ENCODE results near the gene PLCL2. TPM values are rescaled to one million over a fixed set of nuclear protein-coding genes. Genes with fewer than 3 reads are reported as not detected.
"Not testable (repeated sequence)": the region's sequence is repeated elsewhere in the genome, so short reads cannot be mapped to it uniquely, and the experiment has no call there.

The PLCL2 gene
- total RNA-seq, 2 donors from 2014 or later = 5.3 to 14.5 TPM

DNA sequence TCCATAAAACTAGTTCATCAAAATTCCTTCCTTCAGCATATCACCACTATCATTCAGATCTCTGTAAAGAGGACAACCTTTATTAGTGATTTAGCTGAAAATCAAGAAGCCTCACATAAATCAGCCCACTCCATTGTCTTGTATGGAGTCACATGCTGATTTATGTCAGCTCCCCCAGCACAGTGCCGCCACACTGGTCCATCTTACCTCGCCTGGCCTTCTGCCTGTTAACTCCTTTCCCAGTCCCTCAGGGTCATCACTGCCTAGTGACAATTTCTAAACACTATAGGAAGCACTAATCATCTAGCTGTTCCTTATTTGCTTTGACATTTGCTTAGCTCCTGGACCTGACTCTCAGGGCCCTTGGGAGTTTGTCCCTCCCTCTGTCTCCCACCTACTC is 75.4 kb downstream of the PLCL2 start:
- H3K9me3 ChIP-seq = no peaks in the 10 kb centered on the region
- H3K4me3 ChIP-seq = no peak overlapping the region
- no peaks in the 10 kb centered on the region for H3K27me3 ChIP-seq (replicated peaks; ENCODE audit: insufficient read depth)
- 93% methylated on average over 2 of the region's 2 CpGs for WGBS
- intact Hi-C loops (cut with DNase I) = no loop called here
- no peaks in the 10 kb centered on the region for H3K4me1 ChIP-seq (replicated peaks)
- H3K27ac ChIP-seq = no peak overlapping the region
- TF ChIP-seq, protein P1, sequence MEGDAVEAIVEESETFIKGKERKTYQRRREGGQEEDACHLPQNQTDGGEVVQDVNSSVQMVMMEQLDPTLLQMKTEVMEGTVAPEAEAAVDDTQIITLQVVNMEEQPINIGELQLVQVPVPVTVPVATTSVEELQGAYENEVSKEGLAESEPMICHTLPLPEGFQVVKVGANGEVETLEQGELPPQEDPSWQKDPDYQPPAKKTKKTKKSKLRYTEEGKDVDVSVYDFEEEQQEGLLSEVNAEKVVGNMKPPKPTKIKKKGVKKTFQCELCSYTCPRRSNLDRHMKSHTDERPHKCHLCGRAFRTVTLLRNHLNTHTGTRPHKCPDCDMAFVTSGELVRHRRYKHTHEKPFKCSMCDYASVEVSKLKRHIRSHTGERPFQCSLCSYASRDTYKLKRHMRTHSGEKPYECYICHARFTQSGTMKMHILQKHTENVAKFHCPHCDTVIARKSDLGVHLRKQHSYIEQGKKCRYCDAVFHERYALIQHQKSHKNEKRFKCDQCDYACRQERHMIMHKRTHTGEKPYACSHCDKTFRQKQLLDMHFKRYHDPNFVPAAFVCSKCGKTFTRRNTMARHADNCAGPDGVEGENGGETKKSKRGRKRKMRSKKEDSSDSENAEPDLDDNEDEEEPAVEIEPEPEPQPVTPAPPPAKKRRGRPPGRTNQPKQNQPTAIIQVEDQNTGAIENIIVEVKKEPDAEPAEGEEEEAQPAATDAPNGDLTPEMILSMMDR (IDR thresholded peaks at IDR 0.05) = no peak
- no peak for TF ChIP-seq POLR2AphosphoS5 (IDR thresholded peaks at IDR 0.05)
- no peak for TF ChIP-seq POLR2A (IDR thresholded peaks at IDR 0.05)
- H3K36me3 ChIP-seq = no peaks in the 10 kb centered on the region
- DNase-seq (ENCODE audit: low spot score) = no peak

GRCh38 chr3:16961621-16962205 is 77.0 kb downstream of the PLCL2 start:
- TF ChIP-seq POLR2AphosphoS5 (IDR thresholded peaks at IDR 0.05) (no peak), POLR2A (IDR thresholded peaks at IDR 0.05) (no peak)
- TF ChIP-seq, protein P1 (IDR thresholded peaks at IDR 0.05) = no peak
- H3K27me3 ChIP-seq (replicated peaks; ENCODE audit: insufficient read depth) = no peaks in the 10 kb centered on the region
- no peaks in the 10 kb centered on the region for H3K36me3 ChIP-seq
- WGBS = 87% methylated on average over 4 of the region's 4 CpGs
- no peaks in the 10 kb centered on the region for H3K4me1 ChIP-seq (replicated peaks)
- no peak for DNase-seq (ENCODE audit: low spot score)
- no peak overlapping the region for H3K4me3 ChIP-seq
- no peak overlapping the region for H3K27ac ChIP-seq
- intact Hi-C loops (cut with DNase I) = no loop called here
- H3K9me3 ChIP-seq = no peaks in the 10 kb centered on the region

DNA sequence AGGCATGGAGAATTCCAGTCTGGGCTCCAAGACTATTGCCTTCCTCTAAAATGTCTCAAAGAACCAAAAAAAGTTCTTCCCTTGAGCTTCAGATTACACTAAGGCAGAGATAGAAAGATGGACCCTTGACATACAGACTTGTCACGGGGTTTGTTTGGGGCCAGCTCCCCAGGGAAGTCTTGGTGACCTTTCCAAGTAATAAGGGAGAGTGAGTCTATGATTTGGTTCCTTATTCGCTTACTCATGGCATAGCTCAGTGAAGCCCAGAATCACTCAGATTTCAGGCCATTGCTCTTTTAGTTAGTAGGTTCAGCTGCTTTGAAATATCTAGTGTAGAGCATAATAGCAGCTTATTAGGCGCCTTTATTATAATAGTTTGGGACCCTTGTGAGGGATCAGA is 90.3 kb downstream of the PLCL2 start:
- TF ChIP-seq POLR2A (IDR thresholded peaks at IDR 0.05) (no peak), POLR2AphosphoS5 (IDR thresholded peaks at IDR 0.05) (no peak)
- TF ChIP-seq, protein P1 (IDR thresholded peaks at IDR 0.05) = no peak
- Histone ChIP-seq H3K27ac (no peak overlapping the region), H3K4me1 (replicated peaks) (no peaks in the 10 kb centered on the region), H3K4me3 (no peak overlapping the region), H3K27me3 (replicated peaks; ENCODE audit: insufficient read depth) (no peaks in the 10 kb centered on the region), H3K9me3 (no peaks in the 10 kb centered on the region), H3K36me3 (no peaks in the 10 kb centered on the region)
- 92% methylated on average over 3 of the region's 3 CpGs for WGBS
- no peak for DNase-seq (ENCODE audit: low spot score)
- intact Hi-C loops (cut with DNase I) = no loop called here

GRCh38 chr3:16978234-16978920 is 93.6 kb downstream of the PLCL2 start:
- Histone ChIP-seq H3K9me3 (no peaks in the 10 kb centered on the region), H3K27ac (no peak overlapping the region), H3K4me1 (replicated peaks) (no peaks in the 10 kb centered on the region), H3K27me3 (replicated peaks; ENCODE audit: insufficient read depth) (no peaks in the 10 kb centered on the region), H3K4me3 (no peak overlapping the region), H3K36me3 (no peaks in the 10 kb centered on the region)
- intact Hi-C loops (cut with DNase I) = no loop called here
- 55% methylated on average over 4 of the region's 4 CpGs for WGBS
- TF ChIP-seq POLR2A (IDR thresholded peaks at IDR 0.05) (no peak), POLR2AphosphoS5 (IDR thresholded peaks at IDR 0.05) (no peak)
- TF ChIP-seq, protein P1 (IDR thresholded peaks at IDR 0.05) = no peak
- no peak for DNase-seq (ENCODE audit: low spot score)

- H3K27me3 ChIP-seq (replicated peaks; ENCODE audit: insufficient read depth) = no peaks in the 10 kb centered on the region
- 93% methylated on average over 3 of the region's 3 CpGs for WGBS
- intact Hi-C loops (cut with DNase I) = no loop called here
- DNase-seq (ENCODE audit: low spot score) = no peak
- H3K27ac ChIP-seq = no peak overlapping the region
- no peak overlapping the region for H3K4me3 ChIP-seq
- TF ChIP-seq POLR2AphosphoS5 (IDR thresholded peaks at IDR 0.05) (no peak), POLR2A (IDR thresholded peaks at IDR 0.05) (no peak)
- TF ChIP-seq, protein P1 (IDR thresholded peaks at IDR 0.05) = no peak
- no peaks in the 10 kb centered on the region for H3K36me3 ChIP-seq
- H3K4me1 ChIP-seq (replicated peaks) = no peaks in the 10 kb centered on the region
- H3K9me3 ChIP-seq = no peaks in the 10 kb centered on the region
Observed at GRCh38 chr3:16978921-16979271, 94.1 kb downstream of the PLCL2 start.

- H3K4me3 ChIP-seq; intact Hi-C loops (cut with DNase I); H3K9me3 ChIP-seq; DNase-seq (ENCODE audit: low spot score); H3K27ac ChIP-seq; H3K36me3 ChIP-seq; H3K4me1 ChIP-seq (replicated peaks); H3K27me3 ChIP-seq (replicated peaks; ENCODE audit: insufficient read depth): not testable (repeated sequence)
- 97% methylated on average over 17 of the region's 43 CpGs for WGBS
Observed at GRCh38 chr3:16979769-16980515, 95.2 kb downstream of the PLCL2 start.

- H3K4me3 ChIP-seq; H3K4me1 ChIP-seq (replicated peaks); intact Hi-C loops (cut with DNase I); H3K36me3 ChIP-seq; H3K9me3 ChIP-seq; H3K27me3 ChIP-seq (replicated peaks; ENCODE audit: insufficient read depth); H3K27ac ChIP-seq; DNase-seq (ENCODE audit: low spot score): not testable (repeated sequence)
- 99% methylated on average over 14 of the region's 26 CpGs for WGBS
Observed at GRCh38 chr3:16980526-16980925, 95.8 kb downstream of the PLCL2 start.

Measured in prostate gland (tissue), 2 donors.